Activated CD8-positive, alpha-beta memory T cell treated with anti-CD3 and anti-CD28 coated beads, Interleukin-2, amount 10 ng/mL, durations not matched to agents 7 days and 5 days (primary cell): ENCODE data around the gene COPS9. TPM values are rescaled to one million over a fixed set of nuclear protein-coding genes. Genes with fewer than 3 reads are reported as not detected.

ENCODE experiments used
- ATAC-seq: fragments of 150-1000 bp; cut with Tn5 transposase; one replicate; pipeline ENCODE4 v1.10.0; 2021; ENCODE audit warnings: moderate library complexity
- CTCF ChIA-PET: fragments of 350-600 bp; sonication (Branson Sonifier 250); formaldehyde crosslinking; loops from one replicate; lab custom pipeline; 2021; ENCODE audit warnings: antibody characterized with exemption; lab: Charles Lee
- DNase-seq: peaks from one replicate; pipeline ENCODE4 v3.0.0-alpha.2; 2020
- H3K27ac Mint-ChIP-seq: one replicate; pipeline ENCODE4 v1.8.0; 2021; ENCODE audit warnings: mild to moderate bottlenecking, mixed read lengths
- H3K27me3 Mint-ChIP-seq: one replicate; pipeline ENCODE4 v1.8.0; 2021; ENCODE audit warnings: mixed read lengths
- H3K36me3 Mint-ChIP-seq: one replicate; pipeline ENCODE4 v1.8.0; 2021; ENCODE audit warnings: mild to moderate bottlenecking, mixed read lengths
- H3K4me1 Mint-ChIP-seq: one replicate; pipeline ENCODE4 v1.8.0; 2021; ENCODE audit warnings: mixed read lengths
- H3K4me3 Mint-ChIP-seq: one replicate; pipeline ENCODE4 v1.8.0; 2021; ENCODE audit warnings: mild to moderate bottlenecking, moderate library complexity, mixed read lengths
- H3K9me3 Mint-ChIP-seq: one replicate; pipeline ENCODE4 v1.8.0; 2022; ENCODE audit warnings: low read depth, mixed read lengths
- total RNA-seq, 2 experiments: library from RNA; stranded (reverse); gene quantifications; one replicate each; pipeline ENCODE4 v1.2.3, GENCODE V29; 2021

The COPS9 gene
- total RNA-seq, 2 experiments from 2014 or later, result 80.4 to 112 TPM

DNA sequence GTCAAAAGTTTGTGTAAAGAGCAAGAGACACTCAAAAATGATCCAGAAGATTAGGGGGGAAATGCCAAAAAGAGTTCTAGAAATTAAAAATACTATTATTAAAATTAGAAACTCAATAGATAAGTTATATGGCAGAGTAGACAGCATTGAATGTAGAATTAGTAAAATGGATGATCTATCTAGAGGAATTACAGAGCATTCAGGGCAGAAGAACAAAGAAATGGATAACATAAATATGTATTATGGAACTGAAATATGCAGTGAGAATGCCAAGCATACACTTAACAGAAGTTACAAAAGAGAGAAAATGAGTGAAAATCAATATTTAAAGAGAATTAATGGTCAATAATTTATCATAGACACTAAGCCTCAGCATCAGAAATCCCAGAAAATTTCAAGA, 49.5 kb downstream of the COPS9 start:
- Mint-ChIP-seq H3K27me3 (peaks cover 15% of the 10 kb centered on the region), H3K27ac (no peak overlapping the region), H3K9me3 (peaks cover 2% of the 10 kb centered on the region), H3K4me3 (no peak overlapping the region), H3K36me3 (no peaks in the 10 kb centered on the region), H3K4me1 (no peaks in the 10 kb centered on the region)
- DNase-seq (no peak), ATAC-seq (no peak)
- CTCF ChIA-PET, result no interaction called here

Other genes with a start within 250 kb of the COPS9 start
- gene NDUFA10, start 111.0 kb downstream of the COPS9 start, total RNA-seq, result 100 to 1,000 TPM; 125 to 129 TPM
- not detected for gene OR6B2, start 105.9 kb downstream of the COPS9 start, total RNA-seq
- gene OR6B3, start 82.8 kb downstream of the COPS9 start, total RNA-seq, result not detected
- not detected for gene OTOS, start 4.4 kb upstream of the COPS9 start, total RNA-seq